NB4 (cell line): Measurements from ENCODE around the gene KCTD13.
A peak's percentile ranks its signal among the peaks of the same experiment; 100 is the strongest.

Source experiments
- DNase-seq: peaks from one replicate; pipeline ENCODE4 v3.0.0; 2010; ENCODE audit warnings: low read depth
- H3K4me3 ChIP-seq: one replicate; pipeline ENCODE4 v1.5.1; 2011; ENCODE audit warnings: mild to moderate bottlenecking, low read depth, low read length, moderate library complexity
- MYC ChIP-seq: IDR thresholded peaks from 2 replicates; pipeline ENCODE4 v1.6.1; 2011; ENCODE audit warnings: low read depth, low read length
- POLR2A ChIP-seq: IDR thresholded peaks from 2 replicates; pipeline ENCODE4 v1.6.1; 2011; ENCODE audit warnings: mild to moderate bottlenecking; ENCODE audit not compliant: insufficient read length; ENCODE audit errors: extremely low read depth
- TF ChIP-seq, protein P1 (sequence below): IDR thresholded peaks from one replicate; pipeline ENCODE4 v1.5.1; 2012; ENCODE audit warnings: low read depth, low read length
- TF ChIP-seq, protein P2 (sequence below): IDR thresholded peaks from 2 replicates; pipeline ENCODE4 v1.6.1; 2011; ENCODE audit warnings: low read depth, low read length

The KCTD13 gene

DNA sequence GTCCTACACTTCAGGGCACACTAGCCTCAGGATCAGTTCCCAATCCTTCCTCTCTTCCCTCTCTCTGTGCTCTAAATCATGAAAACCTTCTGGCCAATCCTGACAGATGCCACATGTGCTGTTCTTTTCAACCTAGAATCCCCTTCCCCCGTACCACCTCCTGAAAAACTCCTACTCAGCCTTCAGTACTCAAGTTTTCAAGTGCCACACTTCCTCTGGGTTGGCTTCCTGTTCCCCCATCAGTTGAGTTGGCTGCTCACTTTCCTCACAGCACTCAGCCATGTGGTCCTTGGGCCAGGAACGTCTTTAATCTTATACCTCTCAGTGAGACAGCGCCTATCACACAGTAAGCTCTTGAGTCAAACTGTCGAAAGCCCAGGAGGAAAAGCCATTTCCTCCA lies 22.4 kb downstream of the KCTD13 start:
- no peak overlapping the region for H3K4me3 ChIP-seq
- DNase-seq: no peak
- TF ChIP-seq, protein P1, sequence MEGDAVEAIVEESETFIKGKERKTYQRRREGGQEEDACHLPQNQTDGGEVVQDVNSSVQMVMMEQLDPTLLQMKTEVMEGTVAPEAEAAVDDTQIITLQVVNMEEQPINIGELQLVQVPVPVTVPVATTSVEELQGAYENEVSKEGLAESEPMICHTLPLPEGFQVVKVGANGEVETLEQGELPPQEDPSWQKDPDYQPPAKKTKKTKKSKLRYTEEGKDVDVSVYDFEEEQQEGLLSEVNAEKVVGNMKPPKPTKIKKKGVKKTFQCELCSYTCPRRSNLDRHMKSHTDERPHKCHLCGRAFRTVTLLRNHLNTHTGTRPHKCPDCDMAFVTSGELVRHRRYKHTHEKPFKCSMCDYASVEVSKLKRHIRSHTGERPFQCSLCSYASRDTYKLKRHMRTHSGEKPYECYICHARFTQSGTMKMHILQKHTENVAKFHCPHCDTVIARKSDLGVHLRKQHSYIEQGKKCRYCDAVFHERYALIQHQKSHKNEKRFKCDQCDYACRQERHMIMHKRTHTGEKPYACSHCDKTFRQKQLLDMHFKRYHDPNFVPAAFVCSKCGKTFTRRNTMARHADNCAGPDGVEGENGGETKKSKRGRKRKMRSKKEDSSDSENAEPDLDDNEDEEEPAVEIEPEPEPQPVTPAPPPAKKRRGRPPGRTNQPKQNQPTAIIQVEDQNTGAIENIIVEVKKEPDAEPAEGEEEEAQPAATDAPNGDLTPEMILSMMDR: no peak
- TF ChIP-seq, protein P2, sequence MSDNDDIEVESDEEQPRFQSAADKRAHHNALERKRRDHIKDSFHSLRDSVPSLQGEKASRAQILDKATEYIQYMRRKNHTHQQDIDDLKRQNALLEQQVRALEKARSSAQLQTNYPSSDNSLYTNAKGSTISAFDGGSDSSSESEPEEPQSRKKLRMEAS: no peak
- TF ChIP-seq POLR2A (no peak), MYC (no peak)

DNA sequence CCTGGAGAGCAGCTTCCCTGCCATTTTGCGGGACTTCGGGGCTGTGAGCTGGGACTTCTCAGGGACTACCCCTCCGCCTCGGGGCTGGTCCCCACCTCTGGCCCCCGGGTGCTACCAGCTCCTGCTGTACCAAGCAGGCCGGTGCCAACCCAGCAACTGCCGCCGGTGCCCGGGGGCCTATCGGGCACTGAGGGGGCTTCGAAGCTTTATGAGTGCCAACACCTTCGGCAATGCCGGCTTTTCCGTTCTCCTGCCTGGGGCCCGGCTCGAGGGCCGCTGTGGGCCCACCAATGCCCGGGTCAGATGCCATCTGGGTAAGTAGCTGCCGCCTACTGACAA lies 24.4 kb downstream of the KCTD13 start:
- H3K4me3 ChIP-seq: no peak overlapping the region
- TF ChIP-seq POLR2A (no peak), MYC (no peak)
- TF ChIP-seq, protein P1: no peak
- TF ChIP-seq, protein P2: no peak
- DNase-seq: no peak

DNA sequence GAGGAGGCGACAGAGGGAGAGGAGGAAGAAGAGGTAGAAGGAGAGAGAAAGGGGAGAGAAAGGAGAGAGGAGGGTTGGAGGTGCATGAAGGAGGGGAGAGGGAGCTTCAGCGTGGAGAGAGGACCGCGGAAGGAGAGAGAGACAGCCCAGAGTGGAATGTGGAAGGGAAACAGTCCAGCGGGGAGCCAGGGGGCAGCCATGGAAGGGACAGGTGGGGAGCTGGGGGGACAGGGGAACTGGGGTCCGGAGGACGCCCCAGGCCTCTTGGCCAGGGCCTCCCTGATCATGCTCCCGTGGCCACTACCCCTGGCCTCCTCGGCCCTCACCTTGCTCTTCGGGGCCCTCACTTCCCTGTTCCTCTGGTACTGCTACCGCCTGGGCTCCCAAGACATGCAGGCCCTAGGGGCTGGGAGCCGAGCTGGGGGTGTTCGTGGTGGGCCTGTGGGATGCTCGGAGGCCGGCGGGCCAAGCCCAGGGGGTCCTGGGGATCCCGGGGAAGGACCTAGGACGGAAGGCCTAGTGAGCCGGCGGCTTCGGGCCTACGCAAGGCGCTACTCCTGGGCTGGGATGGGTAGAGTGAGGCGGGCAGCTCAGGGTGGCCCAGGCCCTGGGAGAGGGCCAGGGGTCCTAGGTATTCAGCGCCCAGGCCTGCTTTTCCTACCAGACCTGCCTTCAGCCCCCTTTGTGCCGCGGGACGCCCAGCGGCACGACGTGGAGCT lies 25.0 kb downstream of the KCTD13 start:
- no peak for DNase-seq
- TF ChIP-seq, protein P1: no peak
- TF ChIP-seq, protein P2: no peak
- TF ChIP-seq MYC: no peak
- no peak for TF ChIP-seq POLR2A
- H3K4me3 ChIP-seq: peak overlapping the region; percentile 40

DNA sequence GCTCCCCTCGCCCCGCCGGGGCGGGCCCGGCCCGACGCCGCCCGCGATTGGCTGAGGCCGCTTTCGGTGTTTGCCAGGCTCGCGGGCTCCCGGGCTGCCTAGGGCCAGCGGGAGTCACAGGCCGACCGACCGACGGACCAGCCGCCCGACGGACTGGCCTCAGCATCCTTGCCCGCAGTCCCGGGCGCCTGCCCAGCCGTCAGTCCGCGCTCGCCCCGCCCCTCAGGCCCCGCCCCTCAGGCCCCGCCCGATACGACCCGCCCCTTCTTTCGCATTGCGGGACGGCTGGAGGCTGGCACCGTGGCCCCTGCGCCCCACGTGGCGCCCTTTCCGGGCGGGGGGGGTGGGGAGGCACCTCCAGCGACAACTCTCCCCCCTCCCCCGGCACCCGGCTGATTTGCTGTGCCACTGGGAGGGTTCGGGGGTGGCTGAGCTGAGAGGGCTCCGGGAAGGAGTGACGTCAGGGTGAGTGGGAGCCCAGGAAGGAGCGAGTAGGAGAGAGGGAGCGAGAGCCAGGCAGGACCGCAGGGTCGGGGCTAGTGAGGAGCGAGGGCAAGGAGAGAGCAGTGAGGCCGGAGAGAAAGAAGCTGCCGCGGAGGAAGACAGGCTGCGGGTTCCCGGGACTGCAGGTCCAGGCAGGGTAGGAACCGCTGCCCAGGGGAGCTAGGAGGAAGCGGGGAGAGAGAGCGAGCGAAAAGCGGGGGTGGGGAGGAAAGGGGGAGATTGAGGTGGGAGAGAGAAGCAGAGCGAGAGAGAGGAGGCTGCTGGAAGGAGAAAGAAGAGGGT lies 25.7 kb downstream of the KCTD13 start, which contains the start of gene ASPHD1:
ASPHD1 (plus strand) TSS at position 387 of the 786 bp plus-strand sequence. CDS start 484 bp downstream, outside the sequence.
- no peak for TF ChIP-seq POLR2A
- no peak; the same call in 1 of the 2 replicates for TF ChIP-seq MYC
- TF ChIP-seq, protein P1: no peak
- TF ChIP-seq, protein P2: no peak; the same call in 1 of the 2 replicates
- DNase-seq: peak; percentile 72
- peak within 1 kb of the TSS; percentile 40 for H3K4me3 ChIP-seq

DNA sequence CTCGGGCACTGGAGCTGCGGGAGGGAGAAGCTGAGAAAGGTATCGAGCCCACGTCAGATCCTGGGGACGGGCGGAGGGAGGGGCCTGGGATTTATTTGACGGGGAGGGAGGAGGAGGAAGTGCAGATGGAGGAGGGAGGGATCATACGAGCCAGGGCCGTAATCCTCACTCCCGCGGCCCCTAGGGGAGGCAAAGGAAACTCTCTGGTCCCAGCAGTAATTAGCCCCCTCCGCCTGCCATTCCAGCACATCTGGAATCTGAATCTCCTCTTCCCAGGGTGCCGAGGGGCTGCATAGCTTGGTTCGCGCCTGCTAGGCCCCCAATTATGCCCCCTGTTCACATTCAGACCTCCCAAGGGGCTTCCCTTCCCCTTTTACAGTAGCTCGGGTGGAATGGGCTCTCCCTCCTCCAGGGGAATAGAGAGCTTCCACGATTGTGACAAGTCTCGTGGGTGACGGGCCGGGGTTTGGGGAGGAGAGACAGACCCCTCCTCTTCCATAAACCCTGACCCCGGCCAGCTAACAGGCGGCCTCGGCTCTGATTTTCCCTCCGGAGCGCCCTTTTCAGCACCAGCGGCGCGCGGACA lies 26.4 kb downstream of the KCTD13 start, which contains the start of gene SEZ6L2:
SEZ6L2 (minus strand) TSS at position 35 of the 586 bp plus-strand sequence. CDS start 531 bp downstream, outside the sequence.
- TF ChIP-seq, protein P2: peak; percentile 75
- TF ChIP-seq, protein P1: no peak
- peak within 1 kb of the TSS; percentile 40 for H3K4me3 ChIP-seq
- peak; percentile 66 for DNase-seq
